T-helper 1 cell treated with Interleukin-12 subunit alpha and Interleukin-12 subunit beta and Interleukin-4 antibody, amounts not matched to agents 30 μg/mL and 1 μg/mL, for 36 hours (primary cell): Measurements from ENCODE around the gene GIMAP2.
"Not testable (repeated sequence)": the region's sequence is repeated elsewhere in the genome, so short reads cannot be mapped to it uniquely, and the experiment has no call there.

ENCODE experiments used
- H3K27ac Mint-ChIP-seq: one replicate; pipeline ENCODE4 v1.8.0; 2021; ENCODE audit warnings: mild to moderate bottlenecking, mixed read lengths
- H3K27me3 Mint-ChIP-seq: one replicate; pipeline ENCODE4 v1.8.0; 2021; ENCODE audit warnings: low read depth, mixed read lengths
- H3K36me3 Mint-ChIP-seq: one replicate; pipeline ENCODE4 v1.8.0; 2021; ENCODE audit warnings: low read depth, mixed read lengths
- H3K4me1 Mint-ChIP-seq: one replicate; pipeline ENCODE4 v1.8.0; 2021; ENCODE audit warnings: low read depth, mixed read lengths
- H3K4me3 Mint-ChIP-seq: one replicate; pipeline ENCODE4 v1.8.0; 2021; ENCODE audit warnings: mild to moderate bottlenecking, moderate library complexity, mixed read lengths
- H3K9me3 Mint-ChIP-seq: one replicate; pipeline ENCODE4 v1.8.0; 2021; ENCODE audit warnings: mixed read lengths

Gene GIMAP2

GRCh38 chr7:150685219-150686029, at the start of gene GIMAP2:
TSS of gene GIMAP2 (plus strand) at chr7:150685706. CDS start at chr7:150687060, 1,354 bp downstream.
- Mint-ChIP-seq H3K9me3 (peaks cover 51% of the 10 kb centered on the region), H3K4me1 (peaks cover 70% of the 10 kb centered on the region), H3K27ac (peak within 1 kb of the TSS; percentile 95), H3K36me3 (peaks cover 73% of the 10 kb centered on the region), H3K4me3 (peak within 1 kb of the TSS; percentile 94), H3K27me3 (no peaks in the 10 kb centered on the region)

- Mint-ChIP-seq H3K4me3 (no peak overlapping the region), H3K9me3 (peaks cover 61% of the 10 kb centered on the region), H3K27me3 (no peaks in the 10 kb centered on the region), H3K27ac (no peak overlapping the region), H3K36me3 (peaks cover 58% of the 10 kb centered on the region), H3K4me1 (peaks cover 16% of the 10 kb centered on the region)
Observed at GRCh38 chr7:150641854-150642253, 43.7 kb upstream of the GIMAP2 start.

- Mint-ChIP-seq H3K27ac (no peak overlapping the region), H3K36me3 (peaks cover 51% of the 10 kb centered on the region), H3K9me3 (peaks cover 56% of the 10 kb centered on the region), H3K4me1 (peaks cover 18% of the 10 kb centered on the region), H3K27me3 (no peaks in the 10 kb centered on the region), H3K4me3 (no peak overlapping the region)
Observed at GRCh38 chr7:150642926-150643325, 42.6 kb upstream of the GIMAP2 start.

- Mint-ChIP-seq H3K27ac (no peak overlapping the region), H3K4me1 (peaks cover 30% of the 10 kb centered on the region), H3K9me3 (peaks cover 50% of the 10 kb centered on the region), H3K36me3 (peaks cover 47% of the 10 kb centered on the region), H3K4me3 (no peak overlapping the region), H3K27me3 (no peaks in the 10 kb centered on the region)
Observed at GRCh38 chr7:150645259-150646020, 40.1 kb upstream of the GIMAP2 start.

- H3K4me3 Mint-ChIP-seq = no peak overlapping the region
- peaks cover 61% of the 10 kb centered on the region for H3K36me3 Mint-ChIP-seq
- H3K9me3 Mint-ChIP-seq = peaks cover 68% of the 10 kb centered on the region
Observed at GRCh38 chr7:150648353-150649079, 37.0 kb upstream of the GIMAP2 start.

GRCh38 chr7:150649080-150649385, 36.5 kb upstream of the GIMAP2 start:
- Mint-ChIP-seq H3K27ac (peak overlapping the region; percentile 32), H3K36me3 (peaks cover 61% of the 10 kb centered on the region)

More at GRCh38 chr7:150648353-150649079, 37.0 kb upstream of the GIMAP2 start:
- H3K27me3 Mint-ChIP-seq = no peaks in the 10 kb centered on the region
- peaks cover 26% of the 10 kb centered on the region for H3K4me1 Mint-ChIP-seq
- H3K27ac Mint-ChIP-seq = peak overlapping the region; percentile 55

GRCh38 chr7:150654692-150655091, 30.8 kb upstream of the GIMAP2 start:
- peaks cover 72% of the 10 kb centered on the region for H3K9me3 Mint-ChIP-seq
- H3K27ac Mint-ChIP-seq = no peak overlapping the region
- no peak overlapping the region for H3K4me3 Mint-ChIP-seq
- peaks cover 3% of the 10 kb centered on the region for H3K4me1 Mint-ChIP-seq
- H3K27me3 Mint-ChIP-seq = no peaks in the 10 kb centered on the region
- peaks cover 53% of the 10 kb centered on the region for H3K36me3 Mint-ChIP-seq

More at GRCh38 chr7:150649080-150649385, 36.5 kb upstream of the GIMAP2 start:
- Mint-ChIP-seq H3K4me3 (no peak overlapping the region), H3K4me1 (peaks cover 29% of the 10 kb centered on the region), H3K27me3 (no peaks in the 10 kb centered on the region), H3K9me3 (peaks cover 68% of the 10 kb centered on the region)

GRCh38 chr7:150656047-150656446, 29.5 kb upstream of the GIMAP2 start:
- no peaks in the 10 kb centered on the region for H3K27me3 Mint-ChIP-seq
- peaks cover 7% of the 10 kb centered on the region for H3K4me1 Mint-ChIP-seq
- peaks cover 67% of the 10 kb centered on the region for H3K9me3 Mint-ChIP-seq
- H3K27ac Mint-ChIP-seq = no peak overlapping the region
- no peak overlapping the region for H3K4me3 Mint-ChIP-seq
- H3K36me3 Mint-ChIP-seq = peaks cover 53% of the 10 kb centered on the region

- H3K27me3 Mint-ChIP-seq = no peaks in the 10 kb centered on the region
- peaks cover 47% of the 10 kb centered on the region for H3K36me3 Mint-ChIP-seq
- H3K9me3 Mint-ChIP-seq = peaks cover 52% of the 10 kb centered on the region
- H3K4me3 Mint-ChIP-seq = no peak overlapping the region
- no peak overlapping the region for H3K27ac Mint-ChIP-seq
- peaks cover 19% of the 10 kb centered on the region for H3K4me1 Mint-ChIP-seq
Observed at GRCh38 chr7:150657526-150657925, 28.0 kb upstream of the GIMAP2 start.

- no peaks in the 10 kb centered on the region for H3K27me3 Mint-ChIP-seq
- peak overlapping the region; percentile 49 for H3K27ac Mint-ChIP-seq
- peaks cover 30% of the 10 kb centered on the region for H3K36me3 Mint-ChIP-seq
- H3K9me3 Mint-ChIP-seq = peaks cover 26% of the 10 kb centered on the region
- peak overlapping the region; percentile 17 for H3K4me3 Mint-ChIP-seq
- H3K4me1 Mint-ChIP-seq = peaks cover 50% of the 10 kb centered on the region
Observed at GRCh38 chr7:150660939-150661613, 24.4 kb upstream of the GIMAP2 start.

- Mint-ChIP-seq H3K4me1 (peaks cover 63% of the 10 kb centered on the region), H3K36me3 (peaks cover 28% of the 10 kb centered on the region), H3K27ac (peak overlapping the region; percentile 97), H3K4me3 (peak overlapping the region; percentile 50)
- H3K9me3 Mint-ChIP-seq, H3K27me3 Mint-ChIP-seq: not testable (repeated sequence)
Observed at GRCh38 chr7:150662821-150663220, 22.7 kb upstream of the GIMAP2 start.

GRCh38 chr7:150663802-150664494, 21.6 kb upstream of the GIMAP2 start:
- H3K36me3 Mint-ChIP-seq = peaks cover 28% of the 10 kb centered on the region
- peaks cover 6% of the 10 kb centered on the region for H3K9me3 Mint-ChIP-seq
- H3K27me3 Mint-ChIP-seq = no peaks in the 10 kb centered on the region
- H3K4me3 Mint-ChIP-seq = peak overlapping the region; percentile 70
- H3K4me1 Mint-ChIP-seq = peaks cover 71% of the 10 kb centered on the region
- peak overlapping the region; percentile 97 for H3K27ac Mint-ChIP-seq

GRCh38 chr7:150665089-150665748, 20.3 kb upstream of the GIMAP2 start:
- H3K36me3 Mint-ChIP-seq = peaks cover 28% of the 10 kb centered on the region
- peak overlapping the region; percentile 97 for H3K27ac Mint-ChIP-seq
- H3K4me3 Mint-ChIP-seq = peak overlapping the region; percentile 22

More at GRCh38 chr7:150665089-150665748, 20.3 kb upstream of the GIMAP2 start:
- Mint-ChIP-seq H3K9me3 (peaks cover 5% of the 10 kb centered on the region), H3K27me3 (no peaks in the 10 kb centered on the region), H3K4me1 (peaks cover 77% of the 10 kb centered on the region)
